Naive thymus-derived CD4-positive, alpha-beta T cell (primary cell): ENCODE data around the gene CDHR3. TPM values are rescaled to one million over a fixed set of nuclear protein-coding genes. Genes with fewer than 3 reads are reported as not detected.

Experiments used
- ATAC-seq: fragments of 150-1000 bp; cut with Tn5 transposase; 2 replicates; pipeline ENCODE4 v1.10.0; 2021; ENCODE audit warnings: mild to moderate bottlenecking, moderate library complexity
- CTCF ChIA-PET: fragments of 350-600 bp; sonication (Branson Sonifier 250); formaldehyde crosslinking; loops from one replicate; lab custom pipeline; 2021; ENCODE audit warnings: antibody characterized with exemption; lab: Charles Lee
- POLR2A ChIA-PET: fragments of 350-600 bp; sonication (Branson Sonifier 250); formaldehyde crosslinking; loops from one replicate; lab custom pipeline; 2021; ENCODE audit warnings: antibody characterized with exemption, inconsistent platforms; lab: Charles Lee
- DNase-seq, 9 donors: peaks; one replicate each; pipeline versions ENCODE4 v3.0.0 to v3.0.0-alpha.2; 2020 to 2022; ENCODE audit warnings: mixed read lengths in 1 of 9
- H3K27ac ChIP-seq: one replicate; pipeline ENCODE4 v1.7.0; 2013; ENCODE audit warnings: mild to moderate bottlenecking, low read depth, low read length, moderate library complexity
- H3K27me3 ChIP-seq, 2 donors: one replicate each; pipeline ENCODE4 v1.7.0; 2013; ENCODE audit warnings: low read length in 2 of 2, mild to moderate bottlenecking in 2 of 2, moderate library complexity in 2 of 2; ENCODE audit not compliant: control insufficient read depth in 2 of 2, insufficient read depth in 2 of 2
- H3K36me3 ChIP-seq, 3 experiments: 1 replicate in 2 of 3; 2 replicates in 1 of 3; pipeline ENCODE4 v1.7.0; 2013; ENCODE audit warnings: low read length in 3 of 3, mild to moderate bottlenecking in 3 of 3, moderate library complexity in 1 of 3; ENCODE audit not compliant: insufficient read depth in 3 of 3, control insufficient read depth in 2 of 3
- H3K4me1 ChIP-seq, 2 donors: one replicate each; pipeline ENCODE4 v1.7.0; 2013; ENCODE audit warnings: low read length in 2 of 2, mild to moderate bottlenecking in 2 of 2, moderate library complexity in 1 of 2; ENCODE audit not compliant: control insufficient read depth in 2 of 2, insufficient read depth in 2 of 2
- H3K4me3 ChIP-seq: 2 replicates; pipeline ENCODE4 v1.7.0; 2013; ENCODE audit warnings: mild to moderate bottlenecking, low read length
- H3K9me3 ChIP-seq, 3 experiments: 1 replicate in 2 of 3; 2 replicates in 1 of 3; pipeline ENCODE4 v1.7.0; 2013; ENCODE audit warnings: low read length in 3 of 3; ENCODE audit not compliant: control insufficient read depth in 2 of 3
- H3K27ac Mint-ChIP-seq, 9 donors: one replicate each; pipeline ENCODE4 v1.8.0; 2020 to 2022; ENCODE audit warnings: mixed read lengths in 9 of 9, mild to moderate bottlenecking in 8 of 9, moderate library complexity in 5 of 9, inconsistent platforms in 2 of 9
- H3K27me3 Mint-ChIP-seq, 5 donors: one replicate each; pipeline ENCODE4 v1.8.0; 2021 to 2022; ENCODE audit warnings: mixed read lengths in 5 of 5, mild to moderate bottlenecking in 1 of 5
- H3K36me3 Mint-ChIP-seq, 5 donors: one replicate each; pipeline ENCODE4 v1.8.0; 2020 to 2022; ENCODE audit warnings: mixed read lengths in 5 of 5, mild to moderate bottlenecking in 3 of 5, inconsistent platforms in 1 of 5
- H3K4me1 Mint-ChIP-seq, 7 donors: one replicate each; pipeline ENCODE4 v1.8.0; 2020 to 2022; ENCODE audit warnings: mixed read lengths in 7 of 7, mild to moderate bottlenecking in 3 of 7, inconsistent platforms in 1 of 7
- H3K4me3 Mint-ChIP-seq, 10 donors: one replicate each; pipeline ENCODE4 v1.8.0; 2020 to 2022; ENCODE audit warnings: mild to moderate bottlenecking in 10 of 10, mixed read lengths in 10 of 10, moderate library complexity in 6 of 10, inconsistent platforms in 2 of 10
- H3K9me3 Mint-ChIP-seq, 11 donors: one replicate each; pipeline ENCODE4 v1.8.0; 2020 to 2022; ENCODE audit warnings: mixed read lengths in 11 of 11, mild to moderate bottlenecking in 4 of 11, inconsistent platforms in 1 of 11, moderate library complexity in 1 of 11
- intact Hi-C, 2 donors: fragments of 100-400 bp; cut with micrococcal nuclease; formaldehyde crosslinking; loops; one replicate each; pipeline ENCODE4 v1.15.1; 2023
- polyA plus RNA-seq, 2 donors: library from polyadenylated mRNA; unstranded; fragments of 300-500 nt; fragmentation: Illumina TruSeq; gene quantifications; one replicate each; pipeline ENCODE4 v1.2.3, GENCODE V29; 2021
- total RNA-seq, 6 experiments: library from RNA in 5 of 6; stranded (reverse) in 5 of 6; gene quantifications; 1 replicate in 5 of 6; 2 replicates in 1 of 6; pipeline ENCODE4 v1.2.3 and lab custom pipeline; 2021 to 2026

The CDHR3 gene
- total and polyA plus RNA-seq, 7 experiments from 2014 or later, result 1.1 to 14.0 (median 6.5) TPM

- no peaks in the 10 kb centered on the region for H3K9me3 Mint-ChIP-seq
- H3K4me3 Mint-ChIP-seq, result no peak overlapping the region
- intact Hi-C loops, result no loop called here
- no peak overlapping the region for H3K27ac ChIP-seq
- ATAC-seq (no peak), DNase-seq (no peak)
- no peaks in the 10 kb centered on the region for H3K9me3 ChIP-seq
- H3K27me3 ChIP-seq, result no peaks in the 10 kb centered on the region
- no peaks in the 10 kb centered on the region for H3K36me3 Mint-ChIP-seq
- no peak overlapping the region for H3K4me3 ChIP-seq
- ChIA-PET CTCF (interaction anchor here (0.7 to 6.8 kb wide), 5 partner anchors 27 to 105 kb away, joined by 3 to 108 read pairs (median 3); no protein-coding TSS in a partner anchor), POLR2A (interaction anchor here (1.9 to 3.9 kb wide), 3 partner anchors 13 to 95 kb away, joined by 5 to 21 read pairs (median 10); no protein-coding TSS in a partner anchor)
- peaks cover 18 to 48% (median 31%) of the 10 kb centered on the region in 7 donors for H3K4me1 Mint-ChIP-seq
- peak overlapping the region in 1 of 9 donors; percentile 37 for H3K27ac Mint-ChIP-seq
- no peaks in the 10 kb centered on the region for H3K36me3 ChIP-seq
- H3K4me1 ChIP-seq, result peaks cover 0 to 12% of the 10 kb centered on the region in 2 donors
- H3K27me3 Mint-ChIP-seq, result peaks cover 0 to under 1% (median 0%) of the 10 kb centered on the region in 5 donors
These were observed 95.9 kb downstream of the CDHR3 start for GRCh38 chr7:106058928-106059324.

- H3K36me3 Mint-ChIP-seq, result no peaks in the 10 kb centered on the region
- H3K4me3 Mint-ChIP-seq, result no peak overlapping the region
- H3K36me3 ChIP-seq, result no peaks in the 10 kb centered on the region
- ATAC-seq (no peak), DNase-seq (no peak)
- H3K27ac Mint-ChIP-seq, result no peak overlapping the region
- intact Hi-C loops, result no loop called here
- POLR2A ChIA-PET, result interaction anchor here (2.1 to 3.9 kb wide), 2 partner anchors 12 to 94 kb away, joined by 10 to 21 read pairs; no protein-coding TSS in a partner anchor
- H3K4me1 ChIP-seq, result peaks cover 0 to 12% of the 10 kb centered on the region in 2 donors
- CTCF ChIA-PET, result interaction anchor here (0.5 to 6.8 kb wide), 3 partner anchors 94 to 715 kb away, joined by 3 to 108 read pairs (median 4); no protein-coding TSS in a partner anchor
- no peak overlapping the region for H3K4me3 ChIP-seq
- peaks cover 18 to 48% (median 31%) of the 10 kb centered on the region in 7 donors for H3K4me1 Mint-ChIP-seq
- no peak overlapping the region for H3K27ac ChIP-seq
- no peaks in the 10 kb centered on the region for H3K9me3 ChIP-seq
- H3K9me3 Mint-ChIP-seq, result no peaks in the 10 kb centered on the region
- no peaks in the 10 kb centered on the region for H3K27me3 Mint-ChIP-seq
- no peaks in the 10 kb centered on the region for H3K27me3 ChIP-seq
These were observed 96.5 kb downstream of the CDHR3 start for GRCh38 chr7:106059556-106059955.

- intact Hi-C loops, result no loop called here
- DNase-seq, result no peak
- Histone ChIP-seq H3K27ac (no peak overlapping the region), H3K27me3 (no peaks in the 10 kb centered on the region), H3K36me3 (no peaks in the 10 kb centered on the region), H3K9me3 (no peaks in the 10 kb centered on the region), H3K4me1 (peaks cover 0 to 12% of the 10 kb centered on the region in 2 donors), H3K4me3 (no peak overlapping the region)
- no peaks in the 10 kb centered on the region for H3K36me3 Mint-ChIP-seq
- H3K9me3 Mint-ChIP-seq, result no peaks in the 10 kb centered on the region
- no peak for ATAC-seq
- H3K4me3 Mint-ChIP-seq, result no peak overlapping the region
- ChIA-PET POLR2A (no interaction called here), CTCF (interaction anchor here (1.6 to 6.8 kb wide), 2 partner anchors 11 to 93 kb away, joined by 3 to 108 read pairs; no protein-coding TSS in a partner anchor)
- H3K4me1 Mint-ChIP-seq, result peaks cover 18 to 48% (median 31%) of the 10 kb centered on the region in 7 donors
- no peak overlapping the region for H3K27ac Mint-ChIP-seq
- no peaks in the 10 kb centered on the region for H3K27me3 Mint-ChIP-seq
These were observed 97.4 kb downstream of the CDHR3 start for GRCh38 chr7:106060394-106060920.

GRCh38 chr7:106061301-106061979, 98.4 kb downstream of the CDHR3 start:
- no peaks in the 10 kb centered on the region for H3K9me3 Mint-ChIP-seq
- Histone ChIP-seq H3K27me3 (no peaks in the 10 kb centered on the region), H3K4me1 (peaks cover 0 to 12% of the 10 kb centered on the region in 2 donors), H3K4me3 (no peak overlapping the region), H3K27ac (no peak overlapping the region), H3K9me3 (no peaks in the 10 kb centered on the region), H3K36me3 (no peaks in the 10 kb centered on the region)
- H3K27ac Mint-ChIP-seq, result no peak overlapping the region
- no peaks in the 10 kb centered on the region for H3K27me3 Mint-ChIP-seq
- no peak for DNase-seq
- intact Hi-C loops, result no loop called here
- no peak for ATAC-seq
- POLR2A ChIA-PET, result no interaction called here
- H3K4me1 Mint-ChIP-seq, result peaks cover 18 to 48% (median 31%) of the 10 kb centered on the region in 7 donors
- no peaks in the 10 kb centered on the region for H3K36me3 Mint-ChIP-seq
- CTCF ChIA-PET, result interaction anchor here (0.6 to 6.8 kb wide), 3 partner anchors 10 to 211 kb away, joined by 3 to 108 read pairs (median 4); no protein-coding TSS in a partner anchor
- no peak overlapping the region for H3K4me3 Mint-ChIP-seq

GRCh38 chr7:106062006-106062405, 98.9 kb downstream of the CDHR3 start:
- intact Hi-C loops, result no loop called here
- no peaks in the 10 kb centered on the region for H3K27me3 ChIP-seq
- H3K27ac Mint-ChIP-seq, result no peak overlapping the region
- H3K27me3 Mint-ChIP-seq, result no peaks in the 10 kb centered on the region
- H3K4me3 Mint-ChIP-seq, result no peak overlapping the region
- H3K9me3 Mint-ChIP-seq, result no peaks in the 10 kb centered on the region
- H3K4me3 ChIP-seq, result no peak overlapping the region
- no peak for DNase-seq
- ATAC-seq, result no peak
- no peaks in the 10 kb centered on the region for H3K36me3 ChIP-seq
- H3K4me1 Mint-ChIP-seq, result peaks cover 17 to 45% (median 29%) of the 10 kb centered on the region in 7 donors
- H3K36me3 Mint-ChIP-seq, result no peaks in the 10 kb centered on the region
- CTCF ChIA-PET, result interaction anchor here (0.6 to 6.8 kb wide), 2 partner anchors 92 to 211 kb away, joined by 4 to 108 read pairs; no protein-coding TSS in a partner anchor
- POLR2A ChIA-PET, result no interaction called here
- no peaks in the 10 kb centered on the region for H3K9me3 ChIP-seq
- no peak overlapping the region for H3K27ac ChIP-seq
- H3K4me1 ChIP-seq, result peaks cover 0 to 11% of the 10 kb centered on the region in 2 donors

- H3K4me3 ChIP-seq, result no peak overlapping the region
- ATAC-seq (no peak), DNase-seq (no peak)
- ChIA-PET POLR2A (no interaction called here), CTCF (no interaction called here)
- H3K27me3 Mint-ChIP-seq, result no peaks in the 10 kb centered on the region
- no peaks in the 10 kb centered on the region for H3K36me3 Mint-ChIP-seq
- H3K4me1 Mint-ChIP-seq, result peaks cover 14 to 39% (median 25%) of the 10 kb centered on the region in 7 donors
- no peak overlapping the region for H3K4me3 Mint-ChIP-seq
- H3K36me3 ChIP-seq, result no peaks in the 10 kb centered on the region
- intact Hi-C loops, result no loop called here
- H3K9me3 Mint-ChIP-seq, result no peaks in the 10 kb centered on the region
- no peaks in the 10 kb centered on the region for H3K27me3 ChIP-seq
- H3K4me1 ChIP-seq, result peaks cover 0 to 6% of the 10 kb centered on the region in 2 donors
- no peak overlapping the region for H3K27ac ChIP-seq
- H3K9me3 ChIP-seq, result no peaks in the 10 kb centered on the region
- peak overlapping the region in 1 of 9 donors; percentile 49 for H3K27ac Mint-ChIP-seq
These were observed 99.5 kb downstream of the CDHR3 start for GRCh38 chr7:106062521-106062931.
